ENCODE results near the gene CCDC92. TPM values are rescaled to one million over a fixed set of nuclear protein-coding genes. Genes with fewer than 3 reads are reported as not detected.

CCDC92 gene
- polyA plus RNA-seq, 1 donor from 2014 or later = 11.3 TPM

DNA sequence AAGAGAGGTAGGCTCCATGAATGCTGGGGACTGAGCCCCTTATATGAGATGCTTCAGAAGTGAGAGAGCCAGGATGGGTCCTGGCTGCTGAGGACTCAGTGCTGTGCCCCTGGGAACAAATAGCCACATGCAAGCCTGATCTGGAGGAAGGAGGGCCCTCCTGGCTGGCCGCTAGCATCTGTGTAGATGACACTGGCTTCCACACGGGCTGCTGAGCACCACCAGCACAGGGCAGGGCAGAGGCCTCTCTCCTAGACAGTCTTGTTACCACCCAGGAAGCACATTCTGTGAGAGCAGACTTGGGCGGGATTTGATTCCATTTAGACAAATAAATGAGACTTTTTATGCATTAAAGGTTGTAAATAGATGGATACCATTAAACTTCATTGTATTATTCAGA lies 48.4 kb upstream of the CCDC92 start:
- no peaks in the 10 kb centered on the region for H3F3A ChIP-seq (ENCODE audit: insufficient read depth, low read length, poor library complexity, severe bottlenecking)
- no peak for TF ChIP-seq TAF1 (IDR thresholded peaks at IDR 0.05; ENCODE audit: low read depth)
- TF ChIP-seq EZH2 (IDR thresholded peaks at IDR 0.05; ENCODE audit: borderline replicate concordance, insufficient read depth, low read length, poor library complexity, severe bottlenecking) = no peak
- TF ChIP-seq SMC3 (conservative IDR thresholded peaks at IDR 0.05; ENCODE audit: poor library complexity) = no peak
- no peak for TF ChIP-seq RAD21 (conservative IDR thresholded peaks at IDR 0.05)
- TF ChIP-seq, protein P1, sequence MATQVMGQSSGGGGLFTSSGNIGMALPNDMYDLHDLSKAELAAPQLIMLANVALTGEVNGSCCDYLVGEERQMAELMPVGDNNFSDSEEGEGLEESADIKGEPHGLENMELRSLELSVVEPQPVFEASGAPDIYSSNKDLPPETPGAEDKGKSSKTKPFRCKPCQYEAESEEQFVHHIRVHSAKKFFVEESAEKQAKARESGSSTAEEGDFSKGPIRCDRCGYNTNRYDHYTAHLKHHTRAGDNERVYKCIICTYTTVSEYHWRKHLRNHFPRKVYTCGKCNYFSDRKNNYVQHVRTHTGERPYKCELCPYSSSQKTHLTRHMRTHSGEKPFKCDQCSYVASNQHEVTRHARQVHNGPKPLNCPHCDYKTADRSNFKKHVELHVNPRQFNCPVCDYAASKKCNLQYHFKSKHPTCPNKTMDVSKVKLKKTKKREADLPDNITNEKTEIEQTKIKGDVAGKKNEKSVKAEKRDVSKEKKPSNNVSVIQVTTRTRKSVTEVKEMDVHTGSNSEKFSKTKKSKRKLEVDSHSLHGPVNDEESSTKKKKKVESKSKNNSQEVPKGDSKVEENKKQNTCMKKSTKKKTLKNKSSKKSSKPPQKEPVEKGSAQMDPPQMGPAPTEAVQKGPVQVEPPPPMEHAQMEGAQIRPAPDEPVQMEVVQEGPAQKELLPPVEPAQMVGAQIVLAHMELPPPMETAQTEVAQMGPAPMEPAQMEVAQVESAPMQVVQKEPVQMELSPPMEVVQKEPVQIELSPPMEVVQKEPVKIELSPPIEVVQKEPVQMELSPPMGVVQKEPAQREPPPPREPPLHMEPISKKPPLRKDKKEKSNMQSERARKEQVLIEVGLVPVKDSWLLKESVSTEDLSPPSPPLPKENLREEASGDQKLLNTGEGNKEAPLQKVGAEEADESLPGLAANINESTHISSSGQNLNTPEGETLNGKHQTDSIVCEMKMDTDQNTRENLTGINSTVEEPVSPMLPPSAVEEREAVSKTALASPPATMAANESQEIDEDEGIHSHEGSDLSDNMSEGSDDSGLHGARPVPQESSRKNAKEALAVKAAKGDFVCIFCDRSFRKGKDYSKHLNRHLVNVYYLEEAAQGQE (IDR thresholded peaks at IDR 0.05; ENCODE audit: borderline replicate concordance) = no peak
- TF ChIP-seq EP300 (conservative IDR thresholded peaks at IDR 0.05; ENCODE audit: poor library complexity, severe bottlenecking) = no peak
- TF ChIP-seq MXI1 (conservative IDR thresholded peaks at IDR 0.05; ENCODE audit: poor library complexity, severe bottlenecking) = no peak
- no peak for TF ChIP-seq POLR2AphosphoS5 (IDR thresholded peaks at IDR 0.05)
- TF ChIP-seq, protein P2, sequence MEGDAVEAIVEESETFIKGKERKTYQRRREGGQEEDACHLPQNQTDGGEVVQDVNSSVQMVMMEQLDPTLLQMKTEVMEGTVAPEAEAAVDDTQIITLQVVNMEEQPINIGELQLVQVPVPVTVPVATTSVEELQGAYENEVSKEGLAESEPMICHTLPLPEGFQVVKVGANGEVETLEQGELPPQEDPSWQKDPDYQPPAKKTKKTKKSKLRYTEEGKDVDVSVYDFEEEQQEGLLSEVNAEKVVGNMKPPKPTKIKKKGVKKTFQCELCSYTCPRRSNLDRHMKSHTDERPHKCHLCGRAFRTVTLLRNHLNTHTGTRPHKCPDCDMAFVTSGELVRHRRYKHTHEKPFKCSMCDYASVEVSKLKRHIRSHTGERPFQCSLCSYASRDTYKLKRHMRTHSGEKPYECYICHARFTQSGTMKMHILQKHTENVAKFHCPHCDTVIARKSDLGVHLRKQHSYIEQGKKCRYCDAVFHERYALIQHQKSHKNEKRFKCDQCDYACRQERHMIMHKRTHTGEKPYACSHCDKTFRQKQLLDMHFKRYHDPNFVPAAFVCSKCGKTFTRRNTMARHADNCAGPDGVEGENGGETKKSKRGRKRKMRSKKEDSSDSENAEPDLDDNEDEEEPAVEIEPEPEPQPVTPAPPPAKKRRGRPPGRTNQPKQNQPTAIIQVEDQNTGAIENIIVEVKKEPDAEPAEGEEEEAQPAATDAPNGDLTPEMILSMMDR (IDR thresholded peaks at IDR 0.05; ENCODE audit: poor library complexity, severe bottlenecking) = no peak
- no peaks in the 10 kb centered on the region for H3K36me3 ChIP-seq (ENCODE audit: insufficient read depth, low read length)
- no peak overlapping the region for H2AFZ ChIP-seq (ENCODE audit: low read depth, low read length)
- H3K4me3 ChIP-seq (ENCODE audit: low read length) = no peak overlapping the region
- H4K20me1 ChIP-seq (ENCODE audit: insufficient read depth) = no peaks in the 10 kb centered on the region
- no peaks in the 10 kb centered on the region for H3K79me2 ChIP-seq (replicated peaks; ENCODE audit: insufficient read depth, low read length)
- H3K4me2 ChIP-seq (ENCODE audit: low read length) = no peak overlapping the region
- H3K9ac ChIP-seq (ENCODE audit: low read length) = no peak overlapping the region
- H3K27me3 ChIP-seq (ENCODE audit: insufficient read depth, low read depth, low read length) = no peaks in the 10 kb centered on the region
- no peaks in the 10 kb centered on the region for H3K9me2 ChIP-seq (ENCODE audit: insufficient read depth, low read length)
- no peaks in the 10 kb centered on the region for H3K9me3 ChIP-seq (ENCODE audit: low read length)
- H3K27ac ChIP-seq (ENCODE audit: low read length) = no peak overlapping the region

DNA sequence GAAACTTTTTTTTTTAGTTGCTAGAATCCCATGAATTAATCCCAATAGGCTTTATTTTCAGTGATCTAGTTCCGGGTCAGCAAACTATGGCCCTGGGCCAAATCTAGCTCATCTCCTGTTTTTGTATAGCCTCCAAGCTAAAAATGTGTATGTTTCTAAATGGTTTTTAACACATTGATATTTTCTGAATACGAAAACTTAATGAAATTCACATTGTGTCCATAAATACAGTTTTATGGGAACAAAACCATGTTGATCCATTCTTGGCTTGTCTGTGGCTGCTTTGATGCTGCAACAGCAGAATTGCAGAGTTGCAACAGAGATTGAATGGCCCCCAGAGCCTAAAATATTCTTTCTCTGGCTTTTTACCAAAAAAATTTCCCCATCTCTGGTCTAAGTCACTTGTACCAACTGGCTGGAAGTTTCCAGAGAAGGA lies 47.9 kb upstream of the CCDC92 start:
- Histone ChIP-seq H3K9ac (ENCODE audit: low read length) (no peak overlapping the region), H3K79me2 (replicated peaks; ENCODE audit: insufficient read depth, low read length) (no peaks in the 10 kb centered on the region), H3K9me2 (ENCODE audit: insufficient read depth, low read length) (no peaks in the 10 kb centered on the region), H3K4me2 (ENCODE audit: low read length) (no peak overlapping the region), H3K36me3 (ENCODE audit: insufficient read depth, low read length) (no peaks in the 10 kb centered on the region), H3K27ac (ENCODE audit: low read length) (no peak overlapping the region), H4K20me1 (ENCODE audit: insufficient read depth) (no peaks in the 10 kb centered on the region), H3F3A (ENCODE audit: insufficient read depth, low read length, poor library complexity, severe bottlenecking) (no peaks in the 10 kb centered on the region), H3K9me3 (ENCODE audit: low read length) (no peaks in the 10 kb centered on the region), H2AFZ (ENCODE audit: low read depth, low read length) (no peak overlapping the region), H3K27me3 (ENCODE audit: insufficient read depth, low read depth, low read length) (no peaks in the 10 kb centered on the region), H3K4me3 (ENCODE audit: low read length) (no peak overlapping the region)
- TF ChIP-seq SMC3 (conservative IDR thresholded peaks at IDR 0.05; ENCODE audit: poor library complexity) = no peak
- TF ChIP-seq, protein P2 (IDR thresholded peaks at IDR 0.05; ENCODE audit: poor library complexity, severe bottlenecking) = no peak
- TF ChIP-seq EP300 (conservative IDR thresholded peaks at IDR 0.05; ENCODE audit: poor library complexity, severe bottlenecking) = no peak
- TF ChIP-seq, protein P1 (IDR thresholded peaks at IDR 0.05; ENCODE audit: borderline replicate concordance) = no peak
- no peak for TF ChIP-seq MXI1 (conservative IDR thresholded peaks at IDR 0.05; ENCODE audit: poor library complexity, severe bottlenecking)
- no peak for TF ChIP-seq EZH2 (IDR thresholded peaks at IDR 0.05; ENCODE audit: borderline replicate concordance, insufficient read depth, low read length, poor library complexity, severe bottlenecking)
- TF ChIP-seq POLR2AphosphoS5 (IDR thresholded peaks at IDR 0.05) = no peak
